ENCODE data around the gene BTBD8.

DNA sequence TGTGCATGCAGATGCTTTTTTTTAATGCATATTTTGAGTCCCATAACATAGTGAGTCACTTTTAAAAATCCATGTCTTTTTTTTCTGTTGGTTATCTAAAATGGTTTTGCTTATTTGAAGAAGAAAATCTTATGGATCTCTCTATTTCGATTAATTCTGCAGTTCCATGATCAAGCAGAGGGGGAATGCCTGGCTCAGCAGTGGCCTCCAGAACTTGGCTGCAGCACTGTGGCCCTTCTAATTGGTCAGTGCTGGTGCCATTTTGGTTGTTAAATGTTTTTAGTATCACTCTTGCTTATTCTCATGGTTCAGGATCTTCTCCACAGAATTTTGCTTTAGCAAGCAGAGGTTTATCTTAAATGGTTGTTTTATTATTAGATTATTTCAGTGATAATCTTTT lies 39.2 kb upstream of the BTBD8 start:
- no peak for TF ChIP-seq CTCF (IDR thresholded peaks at IDR 0.05 in 4 of 5, conservative IDR thresholded peaks at IDR 0.05 in 1 of 5)
- no peak for TF ChIP-seq POLR2A (IDR thresholded peaks at IDR 0.05)

Measured in gastrocnemius medialis (tissue), 4 donors.